GM12873 (cell line): ENCODE data around the gene JARID2.

Source experiments
- TF ChIP-seq, protein P1 (sequence below): IDR thresholded peaks from 2 replicates; pipeline ENCODE4 v1.5.1; 2012; ENCODE audit warnings: low read depth, mild to moderate bottlenecking, moderate library complexity, low read length, control low read depth; ENCODE audit not compliant: insufficient read depth; ENCODE audit errors: missing control alignments

The JARID2 gene

DNA sequence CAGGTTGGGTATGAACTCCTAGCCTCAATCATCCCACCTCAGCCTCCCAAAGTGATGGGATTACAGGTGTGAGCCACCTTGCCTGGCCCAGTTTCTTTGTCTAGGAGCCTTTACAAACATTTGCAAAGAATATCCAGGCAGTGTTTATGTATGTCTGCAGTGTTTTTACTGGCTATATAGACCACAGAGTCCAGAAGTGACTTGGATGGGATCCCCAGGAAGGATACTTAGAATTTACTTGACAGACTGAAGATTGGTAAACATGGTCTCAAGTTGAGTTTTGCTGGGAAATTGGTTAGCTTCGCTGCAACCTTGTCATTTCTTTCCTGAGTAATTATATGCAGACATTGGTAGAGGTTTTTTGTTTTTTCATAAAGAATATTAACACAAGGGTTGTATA, 23.8 kb downstream of the JARID2 start:
- TF ChIP-seq, protein P1, sequence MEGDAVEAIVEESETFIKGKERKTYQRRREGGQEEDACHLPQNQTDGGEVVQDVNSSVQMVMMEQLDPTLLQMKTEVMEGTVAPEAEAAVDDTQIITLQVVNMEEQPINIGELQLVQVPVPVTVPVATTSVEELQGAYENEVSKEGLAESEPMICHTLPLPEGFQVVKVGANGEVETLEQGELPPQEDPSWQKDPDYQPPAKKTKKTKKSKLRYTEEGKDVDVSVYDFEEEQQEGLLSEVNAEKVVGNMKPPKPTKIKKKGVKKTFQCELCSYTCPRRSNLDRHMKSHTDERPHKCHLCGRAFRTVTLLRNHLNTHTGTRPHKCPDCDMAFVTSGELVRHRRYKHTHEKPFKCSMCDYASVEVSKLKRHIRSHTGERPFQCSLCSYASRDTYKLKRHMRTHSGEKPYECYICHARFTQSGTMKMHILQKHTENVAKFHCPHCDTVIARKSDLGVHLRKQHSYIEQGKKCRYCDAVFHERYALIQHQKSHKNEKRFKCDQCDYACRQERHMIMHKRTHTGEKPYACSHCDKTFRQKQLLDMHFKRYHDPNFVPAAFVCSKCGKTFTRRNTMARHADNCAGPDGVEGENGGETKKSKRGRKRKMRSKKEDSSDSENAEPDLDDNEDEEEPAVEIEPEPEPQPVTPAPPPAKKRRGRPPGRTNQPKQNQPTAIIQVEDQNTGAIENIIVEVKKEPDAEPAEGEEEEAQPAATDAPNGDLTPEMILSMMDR: no peak

DNA sequence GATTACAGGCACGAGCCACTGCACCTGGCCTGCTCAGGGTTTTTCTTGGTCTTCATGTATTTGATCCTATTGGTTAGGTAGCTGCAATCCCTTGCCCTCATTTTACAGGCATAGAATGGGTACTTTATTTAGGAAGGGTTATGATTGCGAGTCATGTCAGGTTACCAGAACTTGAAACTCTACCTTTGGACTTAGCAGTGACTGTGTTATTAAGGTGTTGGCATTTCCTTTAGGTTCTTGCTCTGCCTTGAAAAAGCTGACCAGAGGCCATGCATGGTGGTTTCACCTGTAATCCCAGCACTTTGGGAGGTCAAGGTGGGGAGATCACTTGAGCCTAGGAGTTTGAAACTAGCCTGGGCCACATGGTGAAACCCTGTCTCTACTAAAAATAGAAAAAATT, 24.5 kb downstream of the JARID2 start:
- TF ChIP-seq, protein P1: no peak

DNA sequence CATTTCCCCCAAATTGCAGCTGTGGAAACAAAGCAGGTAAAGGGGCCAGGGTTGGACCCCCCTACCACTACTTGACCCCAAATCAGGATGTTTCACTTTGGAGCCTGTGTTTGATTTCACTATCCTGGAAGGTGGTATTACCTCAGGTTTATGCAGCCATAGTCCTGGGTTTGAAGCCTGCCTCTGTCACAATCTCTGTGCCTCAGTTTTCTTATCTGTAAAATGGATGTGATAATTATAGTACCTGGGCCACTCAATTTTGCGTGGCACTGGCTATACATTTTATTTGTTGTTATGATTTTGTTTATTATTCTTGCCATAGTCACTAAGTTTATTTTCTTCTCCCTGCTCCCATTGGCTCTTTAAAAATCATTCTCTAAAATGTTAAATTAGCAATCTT, 26.7 kb downstream of the JARID2 start:
- TF ChIP-seq, protein P1: no peak

DNA sequence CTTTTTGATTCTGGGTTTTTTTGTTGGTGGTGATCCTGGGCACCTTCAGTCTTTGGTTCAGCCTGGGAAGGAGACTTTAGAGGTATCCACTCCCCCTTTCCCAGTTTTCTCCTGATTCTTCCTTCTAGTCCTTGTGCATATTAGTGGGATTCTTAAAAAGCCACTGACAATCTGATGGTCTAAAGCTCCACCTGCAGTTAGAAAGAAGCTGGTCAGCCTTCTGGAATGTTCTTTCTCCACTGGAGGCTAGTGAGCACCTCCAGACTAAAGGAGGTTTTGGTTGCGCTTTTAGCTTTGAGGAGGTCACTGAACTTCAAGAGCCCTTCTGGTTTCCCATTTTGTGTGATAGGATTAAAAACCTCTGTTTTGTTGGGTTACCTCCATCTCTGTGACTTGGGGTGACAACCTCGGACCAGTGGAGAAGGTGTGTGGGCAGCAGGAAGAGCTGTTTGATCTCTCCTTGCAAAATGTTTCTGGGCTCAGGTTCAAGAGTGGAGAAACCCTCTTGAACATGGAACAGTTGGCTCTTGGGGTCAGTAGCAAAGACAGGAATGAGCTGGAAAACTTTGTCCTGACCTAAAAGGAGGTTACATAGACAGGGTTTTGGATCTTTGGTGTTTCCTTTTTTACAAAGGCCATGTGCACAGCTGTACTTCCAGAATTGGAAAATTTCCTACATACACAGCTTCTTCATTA, 29.0 kb downstream of the JARID2 start:
- TF ChIP-seq, protein P1: peak; percentile 3

DNA sequence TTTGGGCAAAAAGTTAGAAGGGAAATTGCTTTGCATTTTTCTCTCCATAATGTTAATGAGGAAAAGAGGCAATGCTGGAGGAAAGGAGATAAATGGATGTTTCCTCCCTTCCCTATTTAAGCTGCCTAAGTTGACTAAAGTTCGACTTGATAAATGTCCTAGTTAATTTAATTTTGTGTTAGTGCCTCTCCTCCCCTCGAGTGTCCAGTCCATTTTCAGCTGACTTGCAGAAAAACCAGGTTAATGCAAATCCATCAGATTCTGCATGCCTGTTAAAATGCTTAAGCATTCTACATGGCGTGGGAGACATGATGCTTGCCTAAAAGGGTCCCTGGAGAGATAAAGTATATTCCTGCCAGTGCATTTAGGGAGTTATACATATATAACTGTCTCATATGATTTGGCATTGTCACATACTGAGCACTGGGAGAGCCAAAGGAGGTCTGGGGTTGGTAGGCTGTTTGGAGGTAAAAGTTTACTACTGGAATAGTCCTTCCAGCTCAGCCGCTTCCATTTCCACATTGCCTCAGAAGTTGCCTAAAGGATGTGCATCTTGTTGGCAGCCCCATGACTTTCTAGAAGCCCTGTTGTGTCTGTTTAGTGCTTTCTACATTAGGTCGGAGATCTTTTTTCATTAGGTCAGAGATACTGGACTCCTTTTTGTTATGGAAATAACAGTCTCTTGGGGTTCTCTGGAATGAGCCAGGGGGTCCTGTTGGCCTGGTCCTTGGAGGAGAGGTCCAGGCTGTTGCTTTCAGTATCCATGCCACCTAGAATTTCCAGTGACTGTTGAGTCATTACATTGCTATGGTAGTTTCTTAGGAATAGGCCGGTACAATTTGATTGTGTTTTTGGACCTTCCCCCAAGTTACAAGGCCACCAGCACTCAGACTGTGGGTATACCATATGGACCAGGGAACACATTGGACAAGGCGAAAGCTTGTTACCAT, 30.4 kb downstream of the JARID2 start:
- TF ChIP-seq, protein P1: no peak

DNA sequence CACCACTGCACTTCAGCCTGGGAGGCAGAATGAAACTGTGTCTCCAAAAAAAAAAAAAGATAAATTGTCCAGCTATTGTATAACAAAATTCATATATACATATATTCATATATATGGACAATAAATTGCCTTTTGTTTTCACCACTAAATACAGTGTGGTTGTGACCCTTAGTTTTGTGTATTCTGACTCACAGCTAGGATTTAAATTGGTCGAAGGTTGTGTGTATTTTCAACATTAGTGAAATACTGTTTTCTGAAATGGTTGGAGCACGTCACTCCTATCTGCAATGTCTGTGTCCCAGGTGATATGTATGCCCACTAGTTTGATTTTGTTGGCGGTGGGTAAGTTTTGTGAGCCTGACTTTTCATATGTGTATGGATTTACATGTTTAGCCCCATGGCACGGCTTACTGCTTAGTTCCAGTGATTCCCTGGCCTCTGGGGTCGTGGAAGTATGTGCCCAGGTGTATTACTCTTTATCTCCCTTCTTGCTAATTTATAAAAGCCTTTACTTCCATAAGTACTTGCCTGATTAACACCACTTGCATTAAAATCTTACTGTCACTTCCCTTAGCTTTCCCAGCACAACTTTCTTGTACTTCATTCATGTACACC, 33.3 kb downstream of the JARID2 start:
- TF ChIP-seq, protein P1: no peak

DNA sequence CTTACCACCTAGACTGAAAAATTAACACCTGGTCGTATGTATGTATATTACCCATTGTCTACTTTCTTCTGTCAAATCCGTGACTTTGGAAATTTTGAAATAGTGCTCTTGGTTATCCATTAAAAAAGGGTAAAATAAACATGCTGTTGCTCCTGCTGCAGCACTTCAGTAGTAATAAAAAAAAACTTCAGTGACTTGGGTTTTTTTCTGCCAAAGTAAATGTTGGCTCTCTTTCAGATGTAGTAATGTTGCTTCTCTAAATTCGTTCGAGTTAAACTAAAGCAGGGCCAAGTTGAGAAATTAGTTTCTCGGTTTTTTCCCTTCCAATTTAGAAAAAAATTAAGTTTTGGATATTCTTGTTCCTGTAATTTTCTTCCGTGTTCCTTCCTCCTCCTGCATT, 34.2 kb downstream of the JARID2 start:
- TF ChIP-seq, protein P1: no peak
